HG02642 (cell line): Measurements from ENCODE around the gene LRMDA.

Experiments used
- ATAC-seq: cut with Tn5 transposase; IDR thresholded peaks from one replicate; pipeline ENCODE4 v1.9.1; 2021; ENCODE audit warnings: mild to moderate bottlenecking; ENCODE audit not compliant: unreplicated experiment, poor library complexity

The LRMDA gene

DNA sequence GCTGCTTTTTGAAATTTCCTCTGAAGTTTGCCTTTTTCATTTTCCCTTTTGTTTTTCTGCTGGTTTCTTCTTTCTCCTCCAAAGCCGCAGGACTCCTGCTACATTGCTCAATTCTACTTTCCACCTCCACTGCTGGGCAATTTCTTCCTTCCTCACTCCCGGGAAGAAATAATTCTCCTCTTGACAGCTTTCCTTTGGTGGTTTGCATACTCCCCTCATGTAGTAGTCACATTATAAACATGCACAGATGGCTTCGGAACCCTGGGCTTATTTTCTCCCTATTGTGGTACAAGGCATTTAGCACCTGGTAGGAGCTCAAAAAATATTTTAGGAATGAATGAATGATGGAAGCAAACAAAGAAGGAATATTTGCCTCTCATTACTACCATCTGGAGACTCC, 977.2 kb downstream of the LRMDA start:
- no peak for ATAC-seq

GRCh38 chr10:76411729-76412435, 980.5 kb downstream of the LRMDA start:
- no peak for ATAC-seq

- no peak for ATAC-seq
Observed at GRCh38 chr10:76415554-76415953, 984.1 kb downstream of the LRMDA start.

DNA sequence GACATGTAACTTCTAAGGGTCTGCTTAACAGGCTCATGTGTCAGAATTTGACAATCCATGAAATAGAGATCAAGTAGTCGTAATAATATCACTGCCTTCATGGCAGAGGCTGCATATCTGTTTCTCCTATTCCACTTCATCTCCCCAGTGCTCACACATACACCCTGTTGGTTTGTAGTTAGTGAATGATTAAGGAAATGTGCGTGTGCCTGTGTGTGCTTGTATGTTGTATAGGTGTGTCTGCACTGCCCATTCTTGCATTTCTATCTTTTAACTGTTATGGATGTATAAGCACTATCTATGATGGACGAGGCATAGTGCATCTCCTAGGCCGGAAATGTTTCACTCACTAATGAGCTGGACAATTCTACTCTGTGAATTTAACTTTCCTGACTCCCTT, 985.2 kb downstream of the LRMDA start:
- ATAC-seq: no peak

DNA sequence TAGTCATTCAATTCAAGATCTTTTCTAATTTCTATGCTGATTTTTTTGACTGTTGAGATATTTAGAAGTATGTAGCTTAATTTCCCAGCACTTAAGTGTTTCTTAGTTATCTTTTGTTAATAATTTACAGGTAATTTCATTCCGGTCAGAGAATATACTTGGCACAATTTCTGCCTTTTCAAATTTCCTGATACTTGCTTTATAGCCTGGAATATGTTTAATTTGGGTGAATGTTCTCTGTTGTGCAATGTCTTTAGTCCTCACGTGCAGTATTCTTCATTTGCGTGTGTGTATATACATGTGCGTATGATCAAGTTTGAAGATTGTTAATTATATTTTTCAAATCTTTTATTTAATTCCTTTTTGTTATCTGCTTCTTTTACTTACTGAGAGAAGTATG, 989.3 kb downstream of the LRMDA start:
- no peak for ATAC-seq

DNA sequence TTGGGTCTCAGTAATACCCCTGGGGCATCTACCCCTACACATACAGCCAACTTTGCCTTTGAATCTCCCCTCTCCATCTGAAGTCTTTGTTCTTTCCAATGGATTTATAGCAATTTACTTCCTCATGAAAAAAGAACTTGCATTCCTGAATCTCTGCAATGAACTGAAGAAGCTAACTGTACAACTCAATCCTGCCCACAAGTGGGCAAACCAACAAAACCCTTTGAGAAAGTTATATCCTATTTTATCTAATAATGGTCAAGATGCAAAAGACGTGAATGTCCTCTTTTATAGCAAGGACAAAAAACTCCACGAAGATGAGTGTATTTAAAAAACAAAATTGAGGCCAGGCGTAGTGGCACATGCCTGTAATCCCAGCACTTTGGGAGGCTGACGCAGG, 991.3 kb downstream of the LRMDA start:
- no peak for ATAC-seq

GRCh38 chr10:76428551-76429367, 997.3 kb downstream of the LRMDA start:
- ATAC-seq: no peak

- ATAC-seq: no peak
Observed at GRCh38 chr10:76429368-76430060, 998.1 kb downstream of the LRMDA start.

DNA sequence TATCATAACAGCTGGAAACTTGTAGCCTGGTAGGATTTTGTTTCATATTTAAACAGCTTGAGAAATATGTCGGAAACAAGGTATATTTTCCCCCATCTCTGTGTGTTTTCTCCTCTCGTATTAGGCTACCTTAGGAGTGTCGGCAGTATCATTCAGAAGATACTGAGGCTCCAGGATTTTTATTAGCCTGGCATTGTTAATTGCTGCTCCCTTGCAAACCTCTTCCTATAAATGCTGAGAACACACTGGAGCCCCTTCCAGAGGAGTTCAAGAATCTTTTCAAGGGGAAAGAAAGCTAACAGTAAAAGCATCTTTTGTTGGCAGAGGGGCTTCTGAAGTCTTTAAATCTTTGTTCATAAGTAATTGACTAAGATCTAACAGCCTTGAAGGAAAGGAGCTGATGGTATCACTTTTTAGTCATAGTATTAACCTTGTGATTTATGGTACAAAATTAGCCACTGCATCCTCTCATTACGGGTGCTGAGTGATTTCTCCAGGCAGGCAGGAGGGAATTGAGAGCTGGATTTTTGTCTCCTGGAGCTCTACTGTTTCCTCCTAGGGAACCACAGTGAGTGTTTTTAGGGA, 998.7 kb downstream of the LRMDA start:
- no peak for ATAC-seq

- no peak for ATAC-seq
Observed at GRCh38 chr10:76432016-76433012, 1000.9 kb downstream of the LRMDA start.

DNA sequence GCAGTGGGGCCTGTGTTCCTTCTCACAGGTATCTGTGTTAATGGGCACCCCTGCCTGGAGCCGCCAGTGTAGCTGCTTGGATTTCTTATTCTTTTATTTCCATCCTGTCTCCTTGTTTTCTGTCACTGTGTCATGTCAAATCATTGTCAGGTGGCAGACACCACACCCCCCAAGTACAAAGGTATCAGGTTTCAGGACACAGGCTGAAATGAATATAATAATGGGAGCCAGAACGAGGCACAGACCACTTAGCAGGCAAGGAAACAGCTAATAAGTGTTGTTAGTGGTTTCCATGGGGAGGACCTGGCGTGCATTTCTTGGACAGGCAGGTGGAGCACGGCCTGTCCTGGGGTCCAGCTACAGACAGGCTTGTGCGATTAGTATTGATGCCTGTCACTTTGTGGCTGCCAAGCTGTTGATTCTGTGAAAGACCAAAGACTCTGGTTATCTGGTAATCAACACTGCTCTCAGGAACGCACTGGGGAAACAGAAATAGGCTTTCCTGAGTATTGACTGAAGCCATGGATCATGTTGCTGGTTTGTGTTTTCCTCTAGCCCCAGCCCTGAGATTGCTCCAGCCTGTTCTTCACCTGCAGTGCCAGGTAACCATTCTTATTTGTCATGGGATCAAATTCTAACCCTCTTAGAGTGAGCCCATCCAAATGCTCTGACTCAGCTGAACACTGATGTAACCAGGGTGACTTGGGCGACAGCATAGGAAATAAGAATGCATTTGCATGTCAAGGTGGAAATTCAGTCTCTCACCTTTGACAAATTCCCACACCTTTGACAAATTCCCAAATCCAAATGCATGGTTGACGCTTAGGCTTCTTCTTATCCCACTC, 1002.0 kb downstream of the LRMDA start:
- no peak for ATAC-seq

DNA sequence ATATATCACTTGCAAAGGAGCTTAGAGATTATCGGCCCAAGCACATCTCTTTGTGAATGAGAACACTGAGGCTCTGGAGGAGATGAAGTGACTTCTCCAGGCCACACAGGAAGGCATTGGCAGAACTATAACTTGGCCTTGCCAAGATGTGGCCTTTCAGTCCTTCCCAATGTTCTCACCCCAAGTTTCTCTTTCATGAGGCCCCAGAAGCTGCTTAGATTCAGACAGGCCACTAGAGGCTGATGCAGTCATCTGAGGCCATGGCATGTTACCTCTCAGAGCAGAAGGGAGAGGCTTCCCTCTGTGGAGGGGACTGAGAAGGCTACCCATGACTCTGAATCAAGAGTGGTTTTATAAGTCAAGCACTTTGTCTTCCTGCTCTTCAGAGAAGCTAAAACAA, 1003.7 kb downstream of the LRMDA start:
- no peak for ATAC-seq

GRCh38 chr10:76436401-76436811, 1005.0 kb downstream of the LRMDA start:
- ATAC-seq: no peak

- no peak for ATAC-seq
Observed at GRCh38 chr10:76436981-76437380, 1005.6 kb downstream of the LRMDA start.

- ATAC-seq: no peak
Observed at GRCh38 chr10:76440426-76440825, 1009.0 kb downstream of the LRMDA start.

GRCh38 chr10:76442113-76442512, 1010.7 kb downstream of the LRMDA start:
- ATAC-seq: no peak

GRCh38 chr10:76444034-76444800, 1012.8 kb downstream of the LRMDA start:
- no peak for ATAC-seq

- ATAC-seq: no peak
Observed at GRCh38 chr10:76447578-76447977, 1016.2 kb downstream of the LRMDA start.
